LoVo (cell line): Measurements from ENCODE around the gene NEURL2.
"Not testable (repeated sequence)": the region's sequence is repeated elsewhere in the genome, so short reads cannot be mapped to it uniquely, and the experiment has no call there.

Source experiments
- DNase-seq: peaks from one replicate; pipeline ENCODE4 v3.0.0-alpha.2; 2016; ENCODE audit warnings: low spot score

The NEURL2 gene

DNA sequence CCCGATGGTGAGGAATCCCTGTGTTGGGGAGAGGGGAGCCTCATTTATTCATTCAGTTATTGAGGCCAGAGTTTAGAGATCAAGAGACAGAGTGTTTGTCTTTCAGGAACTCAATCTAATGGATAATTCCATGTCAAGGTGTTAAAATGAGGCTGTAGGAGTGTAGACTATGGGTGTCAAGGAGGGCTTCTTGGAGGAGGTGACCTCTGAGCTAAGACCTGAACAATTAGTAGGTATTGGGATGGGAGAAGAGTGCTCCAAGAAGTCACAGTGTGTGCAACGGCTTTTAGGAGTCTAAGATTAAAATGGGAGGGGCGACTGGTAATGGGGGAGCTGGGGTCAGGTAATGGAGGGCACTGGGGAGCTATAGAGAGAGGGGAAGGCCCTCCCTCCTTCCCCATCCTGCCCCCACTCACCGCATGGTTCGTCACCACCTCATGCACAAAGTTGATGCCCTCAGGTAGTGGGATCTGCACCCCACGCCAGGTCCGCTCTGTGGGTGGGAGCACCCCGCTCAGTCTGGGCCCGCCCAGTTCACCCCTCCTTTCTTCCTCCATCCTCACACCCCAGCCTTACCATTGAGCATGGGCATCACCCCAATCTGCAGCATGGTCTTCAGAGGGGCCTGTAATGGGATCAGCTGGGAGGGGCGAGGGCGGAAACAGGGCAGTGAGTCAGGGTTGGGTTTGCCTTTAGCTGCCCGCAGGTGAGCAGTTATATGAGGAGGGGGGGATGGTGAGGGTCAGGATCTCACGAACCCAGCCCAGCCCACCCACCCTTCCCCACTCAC lies 8.2 kb upstream of the NEURL2 start:
- DNase-seq: no peak

DNA sequence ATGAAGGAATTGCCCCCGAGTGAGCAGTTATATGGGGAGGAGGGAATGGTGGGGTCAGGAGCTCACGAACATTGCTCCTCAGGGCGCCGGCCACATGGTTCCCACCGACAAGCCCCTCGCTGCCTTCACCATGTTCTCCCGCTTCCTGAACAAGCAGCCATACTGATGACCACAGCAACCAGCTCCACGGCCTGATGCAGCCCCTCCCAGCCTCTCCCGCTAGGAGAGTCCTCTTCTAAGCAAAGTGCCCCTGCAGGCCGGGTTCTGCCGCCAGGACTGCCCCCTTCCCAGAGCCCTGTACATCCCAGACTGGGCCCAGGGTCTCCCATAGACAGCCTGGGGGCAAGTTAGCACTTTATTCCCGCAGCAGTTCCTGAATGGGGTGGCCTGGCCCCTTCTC lies 7.3 kb upstream of the NEURL2 start:
- DNase-seq: no peak

DNA sequence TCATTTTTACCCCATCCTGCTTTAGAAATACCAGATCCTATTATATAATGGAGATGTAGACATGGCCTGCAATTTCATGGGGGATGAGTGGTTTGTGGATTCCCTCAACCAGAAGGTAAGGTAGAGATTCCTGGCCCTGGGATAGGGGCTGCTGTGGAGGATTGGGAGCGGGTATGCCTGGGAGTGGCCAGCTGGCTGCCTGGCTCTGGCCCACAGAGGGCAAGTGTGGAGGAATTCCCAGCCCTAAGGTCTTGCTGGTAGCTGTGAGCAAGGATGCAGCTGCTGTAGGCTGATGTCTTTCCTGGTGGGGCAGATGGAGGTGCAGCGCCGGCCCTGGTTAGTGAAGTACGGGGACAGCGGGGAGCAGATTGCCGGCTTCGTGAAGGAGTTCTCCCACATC lies 6.7 kb upstream of the NEURL2 start:
- DNase-seq: no peak

DNA sequence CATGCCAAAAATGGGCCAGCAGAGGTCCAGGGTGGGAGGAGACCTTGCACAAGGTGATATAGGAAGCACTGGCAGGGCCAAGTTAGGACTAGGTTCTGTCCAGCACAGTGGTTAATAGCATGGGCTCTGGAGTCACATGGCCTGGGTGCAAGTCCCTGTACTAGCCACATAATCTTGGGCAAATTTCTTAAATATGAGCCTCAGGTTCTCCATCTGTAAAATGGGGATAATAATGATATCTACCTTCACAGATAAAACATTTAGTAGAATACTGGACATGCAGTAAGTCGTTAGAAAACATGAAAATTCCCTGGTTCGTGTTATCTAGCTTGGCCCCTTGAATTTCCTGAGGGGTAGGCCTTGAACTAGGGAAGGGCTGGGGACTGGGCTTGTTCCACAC lies 6.3 kb upstream of the NEURL2 start:
- no peak for DNase-seq

DNA sequence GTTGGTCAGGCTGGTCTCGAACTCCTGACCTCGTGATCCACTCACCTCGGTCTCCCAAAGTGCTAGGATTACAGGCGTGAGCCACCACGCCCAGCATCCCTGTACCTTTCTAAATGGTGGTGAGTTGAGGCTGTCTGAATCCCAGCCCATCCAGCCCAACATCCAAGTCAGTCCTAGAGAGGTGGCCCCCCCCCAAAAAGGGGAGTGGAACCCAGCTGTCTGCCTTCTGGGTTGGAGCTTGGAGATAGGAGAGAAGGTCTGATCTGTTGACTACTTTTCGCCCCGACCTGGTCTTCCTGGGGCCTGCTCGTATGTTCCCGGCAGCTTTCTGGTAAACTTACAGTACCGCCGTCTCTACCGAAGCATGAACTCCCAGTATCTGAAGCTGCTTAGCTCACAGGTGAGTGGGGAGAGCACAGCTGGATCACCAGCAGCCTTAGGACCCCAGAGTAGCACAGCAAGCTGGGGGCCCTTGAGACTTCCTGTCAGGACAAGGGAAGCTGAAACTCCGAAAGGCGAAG lies 5.7 kb upstream of the NEURL2 start:
- DNase-seq: no peak

DNA sequence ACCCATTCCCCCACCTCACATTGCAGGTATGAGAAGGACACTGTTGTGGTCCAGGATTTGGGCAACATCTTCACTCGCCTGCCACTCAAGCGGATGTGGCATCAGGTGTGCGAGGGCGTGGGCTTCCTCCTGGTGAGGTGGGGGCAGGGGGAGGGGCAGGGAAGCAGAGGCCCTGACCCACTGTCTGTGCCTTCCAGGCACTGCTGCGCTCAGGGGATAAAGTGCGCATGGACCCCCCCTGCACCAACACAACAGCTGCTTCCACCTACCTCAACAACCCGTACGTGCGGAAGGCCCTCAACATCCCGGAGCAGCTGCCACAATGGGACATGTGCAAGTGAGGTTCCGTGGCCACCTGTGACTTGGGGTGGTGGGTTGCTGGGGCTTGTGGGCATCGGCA lies 3.8 kb upstream of the NEURL2 start:
- no peak for DNase-seq

DNA sequence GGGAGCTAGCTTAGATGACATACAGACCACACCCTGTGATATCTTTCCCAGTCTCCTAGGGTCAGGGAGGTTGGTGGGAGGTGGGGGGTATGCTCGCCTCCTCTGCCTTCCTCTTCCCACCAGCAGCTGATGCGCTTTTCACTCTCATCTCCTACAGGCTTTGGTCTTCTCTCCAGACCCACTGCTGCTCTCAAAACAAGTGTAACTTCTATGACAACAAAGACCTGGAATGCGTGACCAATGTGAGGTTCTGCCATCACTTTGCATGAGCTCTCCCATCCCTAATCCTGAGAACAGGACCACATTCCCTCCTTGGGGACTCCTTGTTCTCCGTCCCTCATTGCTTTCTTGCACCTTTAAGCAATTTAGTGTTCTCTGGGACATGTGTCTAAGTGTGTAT lies 2.8 kb upstream of the NEURL2 start:
- no peak for DNase-seq

DNA sequence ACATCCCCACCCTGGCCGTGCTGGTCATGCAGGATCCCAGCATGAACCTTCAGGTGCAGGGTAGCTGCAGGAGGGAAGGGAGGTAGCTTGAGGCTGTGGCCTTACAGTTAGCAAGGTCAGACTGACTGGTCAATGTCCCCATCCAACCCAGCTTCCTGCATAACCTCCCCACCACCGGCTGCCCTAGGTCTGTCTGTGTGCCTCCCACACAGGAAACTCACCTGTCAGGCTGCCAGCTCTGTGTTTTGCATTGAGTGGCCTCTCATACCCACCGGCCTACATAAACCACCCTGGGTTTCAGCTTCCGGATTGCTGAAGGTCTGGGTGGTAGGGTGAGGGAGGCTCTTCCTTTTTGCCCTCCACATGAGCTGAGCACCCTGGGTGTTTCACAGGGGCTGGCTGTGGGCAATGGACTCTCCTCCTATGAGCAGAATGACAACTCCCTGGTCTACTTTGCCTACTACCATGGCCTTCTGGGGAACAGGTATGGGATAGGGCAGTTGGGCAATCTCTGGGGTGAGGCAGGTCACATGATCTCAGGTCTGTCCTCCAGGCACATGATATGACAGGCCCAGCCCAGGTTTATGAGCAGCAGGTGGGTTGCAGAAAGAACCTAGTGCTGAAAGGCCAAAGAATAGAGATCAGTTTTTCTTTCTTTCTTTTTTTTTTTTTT lies 2.0 kb upstream of the NEURL2 start:
- DNase-seq: no peak

DNA sequence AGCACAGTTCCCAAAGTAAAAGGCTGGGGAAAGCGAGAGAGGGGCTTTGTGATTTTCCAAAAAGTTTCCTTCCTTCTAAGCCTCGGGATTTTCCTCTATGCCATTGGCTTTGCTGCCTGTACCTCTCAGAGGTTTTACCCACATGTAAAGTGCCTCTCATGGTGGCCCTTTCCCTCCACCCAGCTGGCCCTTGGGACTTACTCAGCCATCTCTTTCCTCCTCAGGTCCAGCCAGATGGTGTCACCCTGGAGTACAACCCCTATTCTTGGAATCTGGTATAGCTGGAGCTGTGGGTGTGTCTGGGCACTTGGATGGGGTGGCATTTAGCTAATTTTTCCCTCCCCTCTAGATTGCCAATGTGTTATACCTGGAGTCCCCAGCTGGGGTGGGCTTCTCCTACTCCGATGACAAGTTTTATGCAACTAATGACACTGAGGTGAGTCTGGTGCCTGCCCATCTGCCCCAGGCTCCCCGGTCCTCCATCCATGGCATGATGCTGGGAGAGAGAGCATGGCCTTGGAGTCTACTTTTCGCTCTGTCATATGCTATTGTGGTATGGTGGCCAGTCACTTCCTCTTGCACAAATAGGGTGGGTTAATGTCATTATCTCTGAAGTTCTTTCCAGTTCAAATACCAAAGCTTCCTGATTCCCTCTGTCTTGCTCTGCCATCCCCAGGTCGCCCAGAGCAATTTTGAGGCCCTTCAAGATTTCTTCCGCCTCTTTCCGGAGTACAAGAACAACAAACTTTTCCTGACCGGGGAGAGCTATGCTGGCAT lies 1.2 kb upstream of the NEURL2 start:
- DNase-seq: no peak

DNA sequence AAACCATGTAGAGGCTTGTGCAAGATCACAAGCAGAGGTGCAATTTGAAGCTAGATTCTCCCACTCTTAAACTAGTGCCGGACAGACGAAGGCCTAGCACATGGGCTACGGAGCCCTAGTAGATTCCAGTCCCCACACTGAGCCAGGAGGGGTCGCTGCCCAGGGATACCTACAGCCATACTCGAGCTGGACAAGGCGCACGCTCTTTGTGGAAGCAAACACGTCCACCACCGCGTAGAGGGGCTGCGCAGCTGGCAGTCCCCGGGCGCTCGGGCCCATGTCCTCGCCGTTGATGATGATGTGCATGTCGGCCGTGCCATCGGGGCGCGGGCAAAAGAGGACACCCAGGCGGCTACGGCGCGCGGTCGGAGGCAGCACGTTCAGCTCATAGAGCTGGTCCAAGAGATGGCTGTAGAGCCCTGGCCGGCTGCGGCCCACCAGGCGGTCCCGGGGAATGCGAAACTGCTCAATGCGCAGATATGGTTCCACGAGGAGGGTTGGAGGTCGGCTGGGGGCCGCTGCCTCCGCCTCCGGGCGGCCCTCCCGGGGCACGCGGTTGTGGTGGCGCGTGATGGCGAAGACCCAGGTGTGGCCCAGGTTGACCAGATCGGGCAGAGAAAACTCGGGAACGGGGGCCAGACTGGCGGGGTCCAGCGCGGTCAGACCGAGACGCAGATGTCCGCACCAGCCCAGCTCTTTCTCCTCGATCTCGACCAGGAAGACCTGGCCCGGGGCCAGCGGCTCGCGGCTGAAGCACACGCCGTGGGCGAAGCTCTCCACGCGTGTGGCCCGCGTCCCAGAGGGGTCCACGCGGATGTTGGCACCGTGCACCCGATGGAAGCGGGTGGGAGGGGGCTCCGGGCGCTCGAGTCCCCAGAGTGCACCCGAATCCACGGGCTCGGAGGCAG lies 677 bp downstream of the NEURL2 start:
- DNase-seq: no peak

DNA sequence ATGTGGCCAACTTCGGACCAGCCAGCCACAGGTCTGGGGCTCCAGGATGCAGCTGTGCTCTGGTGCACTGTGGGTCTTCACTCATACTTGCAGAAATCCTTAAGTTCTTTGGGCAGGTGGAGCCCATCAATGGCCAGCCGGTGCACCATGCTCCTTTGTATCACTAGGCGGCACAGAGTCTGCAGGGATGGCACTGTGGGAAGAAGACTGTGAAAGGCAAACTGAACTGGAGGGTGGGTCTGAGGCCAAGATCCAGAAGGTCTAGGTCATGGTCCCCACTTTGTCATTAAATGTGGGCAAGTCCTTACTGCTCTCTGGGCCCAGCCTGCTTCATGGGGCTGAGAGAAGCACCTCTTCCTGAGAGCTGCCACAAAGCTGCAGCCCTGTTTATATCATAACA lies 2.3 kb downstream of the NEURL2 start:
- DNase-seq: no peak

DNA sequence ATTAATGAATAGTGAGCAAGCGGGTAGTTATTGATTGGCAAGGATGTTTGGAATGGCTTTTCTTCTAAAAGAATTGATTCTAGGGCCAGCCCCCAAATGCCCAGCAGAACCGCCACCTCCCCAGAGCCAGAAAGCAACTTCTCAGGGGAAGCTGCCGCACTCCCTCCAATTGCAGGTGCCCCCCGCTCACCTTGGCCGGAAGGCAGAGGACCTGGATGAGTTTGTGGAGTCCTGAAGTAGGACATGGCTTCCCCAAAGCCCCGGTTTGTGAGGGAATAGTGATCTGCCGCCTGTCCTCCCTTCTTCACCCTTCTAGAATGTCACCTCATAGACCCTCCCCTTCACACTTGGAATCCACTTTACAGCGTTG lies 3.7 kb downstream of the NEURL2 start, which contains the start of gene SPATA25:
Gene SPATA25, minus strand, starts transcription at position 277 of the 370 bp plus-strand sequence. Its CDS starts 32 bp downstream, at position 245.
- DNase-seq: no peak

DNA sequence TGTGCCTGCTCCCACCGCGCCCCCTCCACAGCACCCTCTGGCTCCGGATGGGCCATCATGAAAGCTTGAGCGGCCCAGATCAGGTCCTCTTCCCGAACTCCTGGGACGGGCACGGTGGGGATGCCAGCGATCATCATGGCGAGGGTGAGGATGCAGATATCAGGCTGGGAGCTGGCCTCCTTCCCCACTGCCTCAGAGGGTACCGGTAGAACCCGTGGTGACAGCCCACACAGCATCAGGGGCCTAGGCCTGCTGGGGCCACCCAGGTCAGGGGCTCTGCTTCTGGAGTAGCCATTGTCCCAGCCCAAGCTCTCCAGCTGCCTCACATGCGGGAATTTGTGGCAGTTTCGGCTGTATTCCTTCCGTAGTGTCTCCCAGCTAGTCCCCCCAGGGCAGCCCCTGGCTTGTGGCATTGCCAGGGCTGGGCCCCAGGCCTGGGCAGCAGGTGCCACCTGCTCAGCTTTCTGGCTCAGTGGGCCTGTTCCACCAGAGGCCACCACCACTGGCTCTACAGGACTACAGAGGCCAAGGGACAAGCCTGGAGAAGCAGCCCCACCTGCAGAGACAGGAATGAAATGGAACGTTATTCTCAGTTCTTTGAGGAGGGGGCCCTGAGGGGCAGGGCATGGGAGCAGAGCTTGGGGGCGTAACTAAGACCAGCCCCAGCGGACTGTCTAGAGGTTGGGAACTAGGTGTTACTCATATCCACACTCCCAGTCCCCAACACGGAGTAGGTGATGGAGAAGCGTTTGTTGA lies 4.2 kb downstream of the NEURL2 start:
- DNase-seq: no peak

DNA sequence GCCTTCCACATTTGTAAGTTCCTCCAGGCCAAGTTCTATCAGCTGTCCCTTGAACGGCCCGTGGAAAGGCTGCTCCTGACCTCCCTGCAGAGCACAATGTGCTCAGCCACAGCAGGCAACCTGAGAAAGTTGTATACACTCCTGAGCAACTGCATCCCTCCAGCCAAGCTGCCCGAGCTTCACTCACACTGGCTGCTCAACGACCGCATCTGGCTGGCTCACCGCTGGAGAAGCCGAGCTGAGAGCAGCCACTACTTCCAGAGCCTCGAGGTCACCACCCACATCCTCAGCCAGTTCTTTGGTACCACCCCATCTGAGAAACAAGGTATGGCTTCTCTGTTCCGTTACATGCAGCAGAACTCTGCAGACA lies 7.9 kb downstream of the NEURL2 start:
- no peak for DNase-seq

DNA sequence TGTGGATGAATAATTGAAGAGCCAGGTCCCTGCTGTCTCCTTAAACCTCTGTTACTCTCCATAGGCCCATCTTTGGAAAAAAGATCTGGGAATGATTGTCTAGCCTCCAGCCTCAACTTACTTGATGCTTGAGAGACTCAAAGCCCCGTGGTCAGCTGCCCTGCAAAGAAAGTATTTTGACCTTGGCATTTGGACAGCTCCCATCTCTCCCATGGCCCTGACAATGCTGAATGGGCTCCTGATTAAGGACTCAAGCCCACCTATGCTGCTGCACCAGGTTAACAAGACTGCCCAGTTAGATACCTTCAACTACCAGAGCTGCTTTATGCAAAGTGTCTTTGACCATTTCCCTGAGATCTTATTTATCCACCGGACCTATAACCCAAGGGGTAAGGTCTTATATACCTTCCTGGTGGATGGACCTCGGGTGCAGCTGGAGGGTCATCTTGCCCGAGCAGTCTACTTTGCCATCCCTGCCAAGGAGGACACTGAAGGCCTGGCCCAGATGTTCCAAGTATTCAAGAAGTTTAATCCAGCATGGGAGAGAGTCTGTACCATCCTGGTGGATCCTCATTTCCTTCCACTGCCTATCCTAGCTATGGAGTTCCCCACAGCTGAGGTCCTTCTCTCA lies 8.4 kb downstream of the NEURL2 start:
- no peak for DNase-seq

DNA sequence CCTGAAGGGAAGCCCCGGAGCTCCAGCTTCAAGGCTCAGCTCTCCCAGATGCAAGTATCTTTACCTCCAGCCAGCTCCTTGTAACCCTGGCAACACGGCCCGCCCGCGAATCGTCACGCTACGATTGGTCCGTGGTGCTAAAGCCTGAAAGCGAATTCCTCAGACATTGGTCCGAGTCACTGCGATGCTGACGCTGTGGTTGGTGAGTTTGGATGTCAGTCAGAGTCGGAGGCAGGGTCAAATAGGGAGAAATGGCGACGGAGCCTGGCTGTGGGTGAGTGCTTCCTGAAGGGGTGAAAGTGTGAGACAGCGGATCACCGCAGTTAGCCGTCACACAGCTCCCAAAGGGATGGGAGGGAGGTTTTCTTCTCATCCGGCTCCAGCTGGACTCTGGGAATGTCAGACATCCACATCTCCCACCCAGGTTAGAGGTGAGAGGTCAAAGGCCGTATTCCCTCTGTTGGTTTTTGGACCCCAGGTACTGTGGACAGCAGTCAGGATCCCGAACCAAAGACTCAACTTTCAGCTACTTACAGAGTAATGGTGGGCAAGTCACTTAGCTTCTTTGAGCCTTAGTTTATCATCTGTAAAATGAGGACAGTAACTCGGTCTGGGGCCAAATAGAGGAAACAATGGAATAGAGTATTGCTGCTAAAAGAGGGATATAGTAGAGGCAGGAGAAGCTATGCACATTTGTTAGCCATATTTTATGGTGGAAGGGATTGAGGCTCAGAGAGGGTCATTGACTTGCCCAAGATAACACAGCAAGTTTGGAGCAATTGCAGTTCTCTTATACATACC lies 9.8 kb downstream of the NEURL2 start, which contains the start of gene ZSWIM1:
Gene ZSWIM1, plus strand, starts transcription at position 240 of the 801 bp plus-strand sequence. CDS start 1,366 bp downstream, outside the sequence.
- DNase-seq: peak; percentile 97

DNA sequence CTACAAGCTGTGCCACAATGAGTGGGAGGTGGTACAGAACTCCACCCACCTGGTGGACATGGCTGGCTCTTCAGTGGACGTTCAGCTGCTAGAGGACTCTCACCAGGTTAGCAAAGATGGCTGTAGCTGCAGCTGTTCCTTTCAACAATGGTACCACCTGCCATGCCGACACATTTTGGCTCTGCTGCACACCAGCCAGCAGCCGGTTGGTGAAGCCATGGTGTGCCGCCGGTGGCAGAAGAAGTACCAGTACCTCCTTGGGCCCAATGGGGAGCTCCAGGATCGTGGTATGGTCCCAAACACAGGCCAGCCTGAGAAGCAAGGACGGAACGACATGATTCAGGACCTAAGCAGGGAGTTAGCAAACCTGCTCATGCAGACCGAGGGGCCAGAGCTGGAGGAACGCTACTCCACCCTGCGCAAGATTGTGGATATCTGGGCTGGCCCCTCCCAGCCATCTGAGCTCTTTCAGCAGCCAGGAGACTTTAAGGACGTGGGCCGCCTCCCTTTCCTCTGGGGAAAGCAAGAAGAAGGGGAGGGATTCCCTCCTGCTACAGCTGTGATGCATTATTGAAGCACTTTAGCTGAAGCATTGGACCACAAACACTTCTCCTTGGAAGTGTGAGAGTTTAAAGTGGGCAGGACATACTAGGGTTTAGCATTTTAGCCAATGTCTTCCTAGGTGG lies 12.8 kb downstream of the NEURL2 start:
- no peak for DNase-seq

DNA sequence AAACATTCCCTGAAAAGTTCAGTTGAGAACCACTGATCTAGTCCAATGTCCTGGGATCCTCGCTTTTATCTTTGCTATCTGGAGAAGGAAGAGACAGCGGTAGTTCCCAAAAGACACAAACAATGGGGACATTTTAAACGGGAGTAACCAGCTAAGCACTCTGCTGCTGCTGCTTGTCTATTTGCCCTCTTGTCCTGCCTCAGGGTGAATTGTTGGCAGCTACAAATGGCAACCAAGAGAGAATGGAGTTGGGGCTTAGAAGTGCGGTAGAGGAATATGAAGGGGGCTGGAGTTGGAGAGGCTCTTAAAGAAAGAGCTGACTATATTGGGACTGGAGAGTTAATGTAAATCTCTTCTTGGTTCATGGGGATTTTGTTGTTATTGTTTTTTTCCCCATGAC lies 16.4 kb downstream of the NEURL2 start:
- no peak for DNase-seq

DNA sequence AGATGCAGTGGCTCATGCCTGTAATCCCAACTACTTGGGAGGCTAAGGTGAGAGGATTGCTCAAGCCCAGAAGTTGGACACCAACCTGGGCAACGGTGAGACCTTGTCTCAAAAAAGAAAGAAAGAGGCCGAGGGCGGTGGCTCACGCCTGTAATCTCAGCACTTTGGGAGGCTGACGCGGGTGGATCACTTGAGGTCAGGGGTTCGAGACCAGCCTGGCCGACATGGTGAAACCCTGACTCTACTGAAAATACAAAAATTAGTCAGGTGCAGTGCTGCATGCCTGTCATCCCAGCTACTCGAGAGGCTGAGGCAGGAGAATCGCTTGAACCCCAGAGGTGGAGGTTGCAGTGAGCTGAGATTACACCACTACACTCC lies 16.9 kb downstream of the NEURL2 start:
- not testable (repeated sequence) for DNase-seq
